ENCODE data around the gene ZNF878.

DNA sequence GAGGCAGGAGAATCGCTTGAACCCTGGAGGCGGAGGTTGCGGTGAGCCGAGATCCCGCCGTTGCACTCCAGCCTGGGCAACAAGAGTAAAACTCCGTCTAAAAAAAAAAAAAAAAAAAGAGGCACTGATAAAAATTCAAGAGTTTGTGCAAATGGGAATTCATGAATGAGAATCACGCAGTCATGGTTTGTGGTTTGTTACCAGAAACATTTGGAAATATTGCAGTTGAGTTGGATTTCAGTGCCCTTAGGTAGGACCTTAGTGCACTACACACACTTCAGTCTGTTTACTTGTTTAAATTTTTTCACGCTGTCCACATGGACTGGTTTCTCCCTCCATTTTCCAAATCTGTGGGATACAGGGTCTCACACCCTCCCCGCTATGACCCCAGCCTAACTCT lies 40.2 kb upstream of the ZNF878 start:
- TF ChIP-seq RFX5 (IDR thresholded peaks at IDR 0.05; ENCODE audit: borderline replicate concordance, low read depth, low read length) (no peak), TBP (IDR thresholded peaks at IDR 0.05; ENCODE audit: low read depth, low read length) (no peak), CTCF (IDR thresholded peaks at IDR 0.05; ENCODE audit: control extremely low read depth in 1 of 3, insufficient read depth in 1 of 3, low read depth in 1 of 3, low read length in 3 of 3) (no peak), SP1 (IDR thresholded peaks at IDR 0.05; ENCODE audit: low read depth, low read length) (no peak), POLR2A (IDR thresholded peaks at IDR 0.05; ENCODE audit: control extremely low read depth in 1 of 2, low read depth in 2 of 2, low read length in 2 of 2) (no peak), EZH2 (IDR thresholded peaks at IDR 0.05; ENCODE audit: low read depth, low read length, severe bottlenecking) (no peak), CEBPB (IDR thresholded peaks at IDR 0.05; ENCODE audit: low read depth, low read length) (no peak), TAF1 (IDR thresholded peaks at IDR 0.05; ENCODE audit: low read depth, low read length) (no peak)

Data from H1 (cell line).